Panc1 (cell line): Measurements from ENCODE around the gene ARL1. TPM values are rescaled to one million over a fixed set of nuclear protein-coding genes. Genes with fewer than 3 reads are reported as not detected.

ENCODE experiments used
- ATAC-seq: fragments of 200-7000 bp; cut with Tn5 transposase; 2 replicates; pipeline ENCODE4 v1.9.1; 2020; ENCODE audit warnings: mild to moderate bottlenecking, moderate library complexity
- BruUV-seq: library from RNA; stranded (reverse); fragments of 400-500 nt; replicated peaks from 2 replicates; lab custom pipeline; 2021; lab: Mats Ljungman, UMichigan
- CTCF ChIA-PET: fragments of 300-600 bp; sonication (Branson Sonifier 250); formaldehyde crosslinking; loops from one replicate; lab custom pipeline; 2022; ENCODE audit warnings: antibody characterized with exemption; lab: Charles Lee
- POLR2A ChIA-PET: fragments of 300-600 bp; sonication (Branson Sonifier 250); formaldehyde crosslinking; loops from one replicate; lab custom pipeline; 2022; ENCODE audit warnings: antibody characterized with exemption; lab: Charles Lee
- DNase-seq: peaks from one replicate; pipeline ENCODE4 v3.0.0-alpha.2; 2010; ENCODE audit warnings: low read depth, low spot score
- H3K27ac ChIP-seq: 2 replicates; pipeline ENCODE4 v1.5.1; 2011; ENCODE audit warnings: mild to moderate bottlenecking, low read length, inconsistent platforms
- H3K27me3 ChIP-seq: fragments of 200-500 bp; sonication (Bioruptor generic); 2 replicates; pipeline ENCODE4 v1.6.0; 2014; ENCODE audit warnings: low read length, inconsistent platforms; ENCODE audit not compliant: control insufficient read depth, insufficient read depth
- H3K36me3 ChIP-seq: fragments of 200-500 bp; sonication (Bioruptor generic); 2 replicates; pipeline ENCODE4 v1.5.1; 2014; ENCODE audit warnings: inconsistent platforms, mild to moderate bottlenecking, low read length, moderate library complexity; ENCODE audit not compliant: control insufficient read depth, insufficient read depth
- H3K4me1 ChIP-seq: 2 replicates; pipeline ENCODE4 v1.5.1; 2011; ENCODE audit warnings: inconsistent platforms, mild to moderate bottlenecking, low read length, moderate library complexity; ENCODE audit not compliant: control insufficient read depth, insufficient read depth
- H3K4me3 ChIP-seq, 2 experiments: 2 replicates each; pipeline ENCODE4 v1.5.1; 2011 to 2012; ENCODE audit warnings: low read depth in 2 of 2, low read length in 2 of 2, mild to moderate bottlenecking in 2 of 2, inconsistent platforms in 1 of 2, moderate library complexity in 1 of 2
- H3K9me3 ChIP-seq: fragments of 200-500 bp; sonication (Bioruptor generic); 2 replicates; pipeline ENCODE4 v1.5.1; 2014; ENCODE audit warnings: low read depth, mild to moderate bottlenecking, inconsistent platforms, low read length, moderate library complexity; ENCODE audit not compliant: control insufficient read depth, insufficient read depth
- CTCF ChIP-seq: fragments of 450-650 bp; IDR thresholded peaks from 2 replicates; pipeline ENCODE4 v1.5.1; 2017; ENCODE audit warnings: mild to moderate bottlenecking
- POLR2AphosphoS5 ChIP-seq: IDR thresholded peaks from 2 replicates; pipeline ENCODE4 v1.6.1; 2012; ENCODE audit warnings: mild to moderate bottlenecking, low read depth, low read length, moderate library complexity
- REST ChIP-seq, 2 experiments: IDR thresholded peaks; 2 replicates each; pipeline ENCODE4 v1.6.1; 2011 to 2012; ENCODE audit warnings: low read depth in 2 of 2, control low read depth in 1 of 2, low read length in 1 of 2, mild to moderate bottlenecking in 1 of 2, moderate library complexity in 1 of 2; ENCODE audit not compliant: insufficient read depth in 1 of 2
- SIN3A ChIP-seq: IDR thresholded peaks from 2 replicates; pipeline ENCODE4 v1.6.1; 2012; ENCODE audit warnings: low read depth, mild to moderate bottlenecking, low read length, moderate library complexity, borderline replicate concordance; ENCODE audit not compliant: insufficient read depth
- TCF7L2 ChIP-seq: IDR thresholded peaks from 2 replicates; pipeline ENCODE4 v1.6.1; 2011; ENCODE audit warnings: mild to moderate bottlenecking, low read depth, low read length, inconsistent platforms
- in situ Hi-C: cut with HindIII; loops from 2 replicates; pipeline ENCODE4 v1.10.0; 2016; ENCODE audit warnings: low sequenced_read_pairs, low pct_unique_long_range_greater_than_20kb
- intact Hi-C: fragments of 100-400 bp; cut with micrococcal nuclease; formaldehyde crosslinking; loops from one replicate; pipeline ENCODE4 v1.10.0; 2022; ENCODE audit not compliant: unreplicated experiment
- total RNA-seq: library from RNA; stranded (reverse); gene quantifications from one replicate; pipeline ENCODE4 v1.2.1, GENCODE V29; 2021; ENCODE audit not compliant: unreplicated experiment

Gene ARL1
- total RNA-seq, 1 experiment from 2014 or later: 64.9 TPM

- Histone ChIP-seq H3K27me3 (no peaks in the 10 kb centered on the region), H3K4me3 (no peak overlapping the region), H3K4me1 (no peaks in the 10 kb centered on the region), H3K36me3 (peaks cover 33% of the 10 kb centered on the region), H3K9me3 (no peaks in the 10 kb centered on the region), H3K27ac (no peak overlapping the region)
- intact Hi-C loops: no loop called here
- in situ Hi-C loops: no loop called here
- no TSS peak for BruUV-seq
- CTCF ChIA-PET: no interaction called here
- DNase-seq: no peak
- TF ChIP-seq REST (IDR thresholded peaks at IDR 0.05; ENCODE audit: insufficient read depth in 1 of 2, low read depth in 2 of 2, low read length in 1 of 2): no peak
- TF ChIP-seq SIN3A: no peak
- TF ChIP-seq TCF7L2: no peak
- TF ChIP-seq CTCF: no peak
- TF ChIP-seq POLR2AphosphoS5: no peak
- ATAC-seq: no peak
- POLR2A ChIA-PET: no interaction called here
Measured at GRCh38 chr12:101372431-101372830, 35.1 kb downstream of the ARL1 start.

- TF ChIP-seq TCF7L2 (no peak), SIN3A (no peak), REST (IDR thresholded peaks at IDR 0.05; ENCODE audit: insufficient read depth in 1 of 2, low read depth in 2 of 2, low read length in 1 of 2) (no peak), CTCF (no peak), POLR2AphosphoS5 (no peak)
- no peaks in the 10 kb centered on the region for H3K27me3 ChIP-seq
- ATAC-seq: no peak
- no peak for DNase-seq
- ChIA-PET POLR2A (no interaction called here), CTCF (no interaction called here)
- H3K9me3 ChIP-seq: no peaks in the 10 kb centered on the region
- intact Hi-C loops: no loop called here
- H3K36me3 ChIP-seq: peaks cover 25% of the 10 kb centered on the region
- H3K4me3 ChIP-seq: no peak overlapping the region
- H3K27ac ChIP-seq: no peak overlapping the region
- no peaks in the 10 kb centered on the region for H3K4me1 ChIP-seq
- BruUV-seq: no TSS peak
- in situ Hi-C loops: no loop called here
Measured at GRCh38 chr12:101368016-101368415, 39.6 kb downstream of the ARL1 start.
